OCI-LY3 (cell line): ENCODE measurements around the gene TPRX1.

Source experiments
- CTCF ChIP-seq: fragments of 200-600, 300-600 bp; sonication (generic); IDR thresholded peaks from 2 replicates; pipeline ENCODE4 v1.5.1; 2014; ENCODE audit warnings: antibody characterized with exemption, low read length, low read depth
- EZH2phosphoT487 ChIP-seq: fragments of 200-600 bp; shearing (Covaris generic); IDR thresholded peaks from 2 replicates; pipeline ENCODE4 v1.6.1; 2018; ENCODE audit warnings: antibody characterized with exemption, mixed run types, low read depth

DNA sequence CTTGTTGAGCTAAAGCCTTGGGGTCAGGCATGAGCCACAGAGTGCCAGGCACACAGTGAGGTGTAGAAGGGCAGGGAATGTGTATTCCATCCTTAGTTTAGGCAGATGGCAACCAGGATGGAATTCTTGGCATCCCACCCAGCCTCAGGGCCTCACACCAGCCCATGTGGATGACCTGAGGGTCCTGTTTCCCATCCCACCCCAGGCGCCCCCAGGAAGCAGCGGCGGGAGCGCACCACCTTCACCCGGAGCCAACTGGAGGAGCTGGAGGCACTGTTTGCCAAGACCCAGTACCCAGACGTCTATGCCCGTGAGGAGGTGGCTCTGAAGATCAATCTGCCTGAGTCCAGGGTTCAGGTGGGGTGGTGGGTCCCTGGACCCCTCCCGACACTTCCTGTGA, 31.7 kb upstream of the TPRX1 start:
- TF ChIP-seq CTCF, result no peak
- no peak for TF ChIP-seq EZH2phosphoT487
